Medulla oblongata (tissue), 1 donor: ENCODE data around the gene SH3RF1.
"Not testable (repeated sequence)": the region's sequence is repeated elsewhere in the genome, so short reads cannot be mapped to it uniquely, and the experiment has no call there.

Experiments used
- DNase-seq: peaks from one replicate; pipeline ENCODE4 v3.0.0-alpha.2; 2015; ENCODE audit errors: extremely low spot score

SH3RF1 gene

DNA sequence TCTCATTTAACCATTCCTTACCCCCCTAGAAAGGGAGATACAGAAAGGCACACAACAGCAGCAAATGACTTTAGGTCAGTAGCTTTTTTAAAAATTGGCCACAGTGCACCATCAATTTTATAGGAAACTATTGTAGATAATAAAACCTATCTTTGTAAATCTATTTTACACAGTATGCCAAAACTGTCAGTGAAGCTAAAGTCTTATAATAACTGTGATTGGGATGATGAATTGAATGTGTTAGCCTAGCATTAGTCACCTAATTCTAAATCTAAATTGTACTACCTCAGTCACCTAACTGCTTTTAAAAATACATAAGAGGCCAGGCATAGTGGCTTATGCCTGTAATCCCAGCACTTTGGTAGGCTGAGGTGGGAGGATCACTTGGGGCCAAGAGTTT lies 44.2 kb downstream of the SH3RF1 start:
- no peak for DNase-seq

GRCh38 chr4:169225812-169226211 lies 44.9 kb downstream of the SH3RF1 start:
- no peak for DNase-seq

- DNase-seq: no peak
These were observed 45.6 kb downstream of the SH3RF1 start for GRCh38 chr4:169225058-169225751.

GRCh38 chr4:169222761-169223160 lies 48.0 kb downstream of the SH3RF1 start:
- no peak for DNase-seq

DNA sequence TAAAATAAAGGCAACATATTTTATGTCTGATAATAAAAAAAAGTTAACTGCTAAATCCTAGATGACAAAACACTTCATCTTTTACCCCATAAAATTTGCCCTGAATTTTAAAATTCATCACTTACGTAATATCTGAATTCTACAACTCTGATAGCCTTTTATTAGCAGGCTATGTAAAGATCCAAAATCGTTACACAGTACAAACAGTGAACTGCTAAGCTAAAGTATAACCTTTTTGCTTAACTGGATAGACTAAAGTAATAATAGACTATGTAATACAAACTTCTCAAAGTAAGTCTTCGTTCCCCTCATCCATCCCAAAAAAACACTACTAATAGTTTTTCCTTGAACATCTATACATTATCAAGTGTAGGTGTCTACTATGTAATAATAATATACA lies 49.1 kb downstream of the SH3RF1 start:
- no peak for DNase-seq

GRCh38 chr4:169220854-169221411 lies 49.8 kb downstream of the SH3RF1 start:
- no peak for DNase-seq

GRCh38 chr4:169220447-169220846 lies 50.3 kb downstream of the SH3RF1 start:
- no peak for DNase-seq

DNA sequence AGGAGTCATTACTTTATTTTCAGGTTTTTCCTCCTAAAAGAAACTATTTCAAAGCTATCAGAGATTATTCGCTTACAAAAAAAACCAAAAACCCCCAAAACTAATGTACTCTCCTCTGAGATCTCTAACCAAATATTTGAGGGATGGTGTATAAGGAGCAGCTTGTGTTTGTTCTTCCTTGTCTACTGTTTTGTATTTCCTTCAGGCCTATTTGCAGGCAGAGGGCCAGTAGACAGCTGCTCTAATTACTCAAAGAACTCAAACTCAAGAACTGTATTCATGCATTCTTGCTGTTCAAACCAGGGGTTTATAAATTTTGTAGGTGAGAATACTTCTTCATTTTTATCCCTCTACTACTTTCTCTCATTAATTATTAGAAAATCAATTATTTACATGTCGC lies 51.3 kb downstream of the SH3RF1 start:
- no peak for DNase-seq

DNA sequence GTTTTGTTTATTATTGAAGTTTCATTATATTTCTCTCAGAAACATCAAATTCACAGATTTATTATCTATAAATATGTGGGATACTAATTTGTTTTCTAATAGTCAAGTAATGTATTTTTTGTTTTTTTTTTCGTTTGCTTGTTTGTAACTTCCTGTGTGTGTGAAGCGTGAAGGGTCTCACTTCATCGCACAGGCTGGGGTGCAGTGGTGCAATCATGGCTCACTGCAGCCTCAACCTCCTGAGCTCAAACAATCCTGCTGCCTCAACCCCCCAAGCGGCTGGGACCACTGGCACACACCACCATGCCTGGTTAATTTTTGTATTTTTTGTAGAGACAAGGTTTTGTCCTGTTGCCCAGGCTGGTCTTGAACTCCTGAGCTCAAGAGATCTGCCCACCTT lies 55.1 kb downstream of the SH3RF1 start:
- DNase-seq: no peak

GRCh38 chr4:169212981-169213380 lies 57.8 kb downstream of the SH3RF1 start:
- DNase-seq: no peak

DNA sequence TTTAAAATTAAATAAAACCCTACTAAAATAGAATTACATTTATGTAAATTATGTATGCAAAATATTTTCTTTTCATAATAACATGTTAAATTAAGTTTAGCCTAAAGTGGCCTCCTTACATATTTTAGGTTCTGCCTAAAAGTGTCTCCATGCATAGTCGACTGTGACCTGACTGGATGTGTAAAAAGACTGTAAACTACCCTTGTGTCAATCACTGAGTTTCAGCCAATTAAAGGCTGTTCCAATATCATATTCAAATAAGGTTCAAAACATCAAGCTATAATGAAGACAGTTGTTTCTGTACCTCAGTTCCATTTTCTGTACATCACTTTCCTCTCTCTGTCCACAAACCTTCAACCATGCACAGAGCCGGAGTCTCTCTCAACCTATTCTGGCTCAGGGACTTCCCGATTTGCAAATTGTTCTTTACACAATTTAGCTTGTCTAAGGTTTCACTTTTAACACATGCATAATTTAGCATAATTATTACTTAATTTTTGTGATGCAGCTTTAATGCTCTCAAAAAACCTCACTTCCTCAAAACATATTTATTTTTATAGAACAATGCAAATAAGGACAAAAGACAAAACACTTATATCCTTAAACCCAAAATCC lies 60.1 kb downstream of the SH3RF1 start:
- DNase-seq: no peak

DNA sequence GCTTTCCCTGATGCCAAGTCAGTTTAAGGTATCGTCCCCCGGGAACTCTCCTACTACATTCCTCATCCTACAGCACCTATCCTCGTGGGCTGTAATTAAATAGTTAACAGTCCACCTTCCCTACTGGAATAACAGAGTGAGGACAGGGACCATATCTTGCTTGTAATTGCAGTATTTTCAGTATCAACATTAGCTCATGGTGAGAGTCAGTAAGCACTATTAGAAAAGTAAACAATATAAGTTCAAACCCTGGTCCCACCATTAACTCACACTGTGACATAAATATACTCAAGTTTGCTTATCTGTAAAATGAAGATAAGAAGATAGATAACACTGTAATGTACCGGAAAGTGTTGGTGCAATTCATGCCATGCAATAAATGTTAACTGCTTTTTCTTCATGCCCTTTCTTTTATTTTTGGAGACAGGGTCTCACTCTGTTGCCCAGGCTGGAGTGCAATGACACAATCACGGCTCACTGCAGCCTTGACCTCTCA lies 61.3 kb downstream of the SH3RF1 start:
- DNase-seq: no peak

DNA sequence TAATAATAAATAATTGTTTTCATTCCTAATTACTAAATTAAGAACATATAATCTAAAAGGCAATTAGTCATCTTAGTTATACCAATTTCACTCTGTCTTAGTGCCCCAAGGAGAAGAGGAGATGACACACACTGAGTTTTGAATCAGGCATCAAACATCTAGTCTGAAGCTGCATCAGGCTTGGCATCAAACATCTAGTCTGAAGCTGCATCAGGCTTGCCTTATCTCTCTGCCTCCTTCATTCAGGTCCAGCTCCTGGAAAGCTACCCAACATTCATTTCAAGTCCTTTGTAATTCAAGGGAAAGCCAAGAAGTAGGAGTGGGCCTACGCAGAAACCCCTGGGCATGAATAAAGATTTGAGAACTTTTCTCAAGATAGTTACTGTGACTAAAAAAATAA lies 62.2 kb downstream of the SH3RF1 start:
- no peak for DNase-seq

- DNase-seq: no peak
These were observed 62.7 kb downstream of the SH3RF1 start for GRCh38 chr4:169208090-169208455.

- no peak for DNase-seq
These were observed 63.2 kb downstream of the SH3RF1 start for GRCh38 chr4:169207436-169208089.

- DNase-seq: no peak
These were observed 65.0 kb downstream of the SH3RF1 start for GRCh38 chr4:169205744-169206080.

DNA sequence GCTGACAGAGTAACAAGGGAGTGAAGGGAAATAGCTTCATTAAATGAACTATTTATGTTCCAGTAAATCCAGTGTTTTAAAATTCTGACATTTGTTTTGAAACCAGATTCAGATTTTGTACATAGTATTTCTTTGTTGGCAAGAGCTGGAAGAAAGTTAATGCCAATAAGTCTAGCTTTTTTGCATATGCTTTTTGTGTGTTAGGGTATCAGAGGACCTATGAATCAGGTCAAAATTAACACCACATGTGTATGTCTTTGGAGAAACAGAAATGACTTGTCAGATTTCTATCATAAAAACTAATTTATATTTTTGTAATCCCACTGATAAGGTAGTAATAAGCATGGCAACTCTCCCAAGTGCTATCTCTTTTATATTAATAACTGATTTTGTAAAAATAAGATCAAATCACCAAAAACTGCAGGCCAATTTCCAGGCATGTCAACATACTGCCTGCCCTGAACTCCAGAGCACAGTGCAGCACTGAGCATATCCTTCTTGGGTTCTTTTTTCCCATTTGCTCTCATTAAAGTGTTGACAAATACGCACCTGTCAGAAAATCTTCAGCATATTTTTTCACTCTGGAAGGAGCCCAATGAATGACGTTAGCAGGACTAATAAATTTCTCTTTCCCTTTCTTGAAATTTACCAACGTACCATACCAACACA lies 65.5 kb downstream of the SH3RF1 start:
- DNase-seq: no peak

DNA sequence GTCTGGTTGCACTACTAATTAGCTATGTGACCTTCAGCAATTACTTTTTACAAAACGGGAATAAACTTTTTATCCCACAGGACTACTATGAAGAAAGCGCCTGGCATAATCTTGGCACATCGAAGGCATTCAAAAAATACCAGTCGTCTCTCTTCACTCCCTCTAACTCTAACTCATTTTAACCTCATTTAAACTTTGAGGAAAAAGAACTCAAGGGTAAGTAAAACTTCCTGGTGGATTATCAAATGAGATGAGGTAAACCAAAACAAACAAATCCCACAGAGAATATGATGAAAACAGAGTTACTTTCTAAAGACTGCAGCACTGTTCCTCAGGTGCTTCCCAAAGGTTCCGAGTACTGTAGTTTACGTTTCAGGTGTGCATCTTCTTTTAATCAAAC lies 66.9 kb downstream of the SH3RF1 start:
- no peak for DNase-seq

GRCh38 chr4:169203278-169203677 lies 67.5 kb downstream of the SH3RF1 start:
- not testable (repeated sequence) for DNase-seq

DNA sequence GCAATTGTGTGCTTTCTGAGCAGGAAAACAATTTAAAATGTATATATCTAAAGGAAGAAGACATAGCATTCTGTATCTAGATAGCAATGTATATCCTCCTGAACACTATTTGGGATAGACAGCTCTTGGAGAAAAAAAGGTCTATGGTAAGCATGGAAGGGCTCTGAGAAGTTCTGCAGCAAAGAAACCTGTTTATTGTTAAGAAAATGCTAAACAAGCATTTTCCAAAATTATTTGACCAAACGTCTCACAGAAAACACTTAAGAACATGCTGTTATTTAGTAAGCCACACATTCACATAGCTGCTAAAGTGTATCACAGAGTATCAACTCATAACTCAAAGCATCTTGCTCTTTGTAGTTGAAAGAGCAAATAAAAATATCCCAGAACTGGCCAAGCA lies 67.9 kb downstream of the SH3RF1 start:
- DNase-seq: no peak

- no peak for DNase-seq
These were observed 68.5 kb downstream of the SH3RF1 start for GRCh38 chr4:169202145-169202699.
